Neural progenitor cell (in vitro differentiated cells): ENCODE results near the gene CATSPER3. TPM values are rescaled to one million over a fixed set of nuclear protein-coding genes. Genes with fewer than 3 reads are reported as not detected.

Experiments
- DNase-seq: peaks from one replicate; pipeline ENCODE4 v3.0.0-alpha.2; 2016; ENCODE audit warnings: low spot score
- H2AFZ ChIP-seq: fragments of 200-600 bp; sonication (generic); replicated peaks from 2 replicates; pipeline ENCODE4 v1.6.1; 2016; ENCODE audit warnings: antibody characterized with exemption
- H3F3A ChIP-seq: fragments of 200-600 bp; sonication (generic); 2 replicates; pipeline ENCODE4 v1.6.1; 2016; ENCODE audit warnings: antibody characterized with exemption, low read depth
- H3K27ac ChIP-seq: fragments of 200-600 bp; sonication (generic); 2 replicates; pipeline ENCODE4 v1.5.1; 2016; ENCODE audit warnings: mild to moderate bottlenecking
- H3K27me3 ChIP-seq: fragments of 200-600 bp; sonication (generic); 2 replicates; pipeline ENCODE4 v1.6.1; 2016; ENCODE audit warnings: mild to moderate bottlenecking, moderate library complexity
- H3K36me3 ChIP-seq: fragments of 200-600 bp; sonication (generic); 2 replicates; pipeline ENCODE4 v1.5.1; 2016
- H3K4me1 ChIP-seq: fragments of 200-600 bp; sonication (generic); 2 replicates; pipeline ENCODE4 v1.6.1; 2016; ENCODE audit warnings: mixed run types
- H3K4me2 ChIP-seq: fragments of 200-600 bp; sonication (generic); 2 replicates; pipeline ENCODE4 v1.6.1; 2016
- H3K4me3 ChIP-seq: fragments of 200-600 bp; sonication (generic); 2 replicates; pipeline ENCODE4 v1.5.1; 2016
- H3K79me2 ChIP-seq: fragments of 200-600 bp; sonication (generic); 2 replicates; pipeline ENCODE4 v1.6.1; 2016; ENCODE audit warnings: low read depth
- H3K9ac ChIP-seq: fragments of 200-600 bp; sonication (generic); 2 replicates; pipeline ENCODE4 v1.6.1; 2016
- H3K9me3 ChIP-seq: fragments of 200-600 bp; sonication (generic); 2 replicates; pipeline ENCODE4 v1.5.1; 2016; ENCODE audit warnings: low read depth
- H4K20me1 ChIP-seq: fragments of 200-600 bp; sonication (generic); 2 replicates; pipeline ENCODE4 v1.6.1; 2016; ENCODE audit warnings: low read depth
- H3K27ac Mint-ChIP-seq: 3 replicates; pipeline ENCODE4 v1.8.0; 2021; ENCODE audit warnings: mixed read lengths
- H3K27me3 Mint-ChIP-seq: 2 replicates; pipeline ENCODE4 v1.8.0; 2022; ENCODE audit warnings: low read depth, mild to moderate bottlenecking, inconsistent platforms, moderate library complexity, mixed read lengths; ENCODE audit not compliant: insufficient read depth
- H3K36me3 Mint-ChIP-seq: 3 replicates; pipeline ENCODE4 v1.8.0; 2021; ENCODE audit warnings: mixed read lengths
- H3K4me1 Mint-ChIP-seq: 3 replicates; pipeline ENCODE4 v1.8.0; 2021; ENCODE audit warnings: mixed read lengths
- H3K4me3 Mint-ChIP-seq: 3 replicates; pipeline ENCODE4 v1.8.0; 2021; ENCODE audit warnings: mild to moderate bottlenecking, moderate library complexity, mixed read lengths
- H3K9me3 Mint-ChIP-seq: 3 replicates; pipeline ENCODE4 v1.8.0; 2020; ENCODE audit warnings: mixed read lengths
- CTCF ChIP-seq: fragments of 200-600 bp; sonication (generic); IDR thresholded peaks from 2 replicates; pipeline ENCODE4 v1.5.1; 2017; ENCODE audit warnings: antibody characterized with exemption, mild to moderate bottlenecking
- EZH2 ChIP-seq: fragments of 200-600 bp; sonication (generic); IDR thresholded peaks from 2 replicates; pipeline ENCODE4 v1.6.1; 2017; ENCODE audit warnings: antibody characterized with exemption, mild to moderate bottlenecking, moderate library complexity
- EZH2phosphoT487 ChIP-seq: fragments of 200-600 bp; sonication (generic); IDR thresholded peaks from 2 replicates; pipeline ENCODE4 v1.6.1; 2017; ENCODE audit warnings: antibody characterized with exemption
- total RNA-seq: library from RNA; depleted of rRNA; stranded (reverse); fragments of >200 nt; gene quantifications from 2 replicates; pipeline ENCODE4 v1.2.3, GENCODE V29; 2015; ENCODE audit warnings: low replicate concordance

CATSPER3 gene
- total RNA-seq, 1 donor from 2014 or later: not detected

GRCh38 chr5:134975843-134976242 lies 8.1 kb downstream of the CATSPER3 start:
- H3K36me3 Mint-ChIP-seq: peaks cover 12% of the 10 kb centered on the region
- Histone ChIP-seq H3K9me3 (no peaks in the 10 kb centered on the region), H3K79me2 (no peaks in the 10 kb centered on the region), H3F3A (no peaks in the 10 kb centered on the region), H3K4me3 (no peak overlapping the region), H3K4me2 (no peak overlapping the region), H3K36me3 (no peaks in the 10 kb centered on the region), H3K27me3 (no peaks in the 10 kb centered on the region), H3K27ac (no peak overlapping the region), H4K20me1 (no peaks in the 10 kb centered on the region), H2AFZ (no peak overlapping the region), H3K4me1 (no peaks in the 10 kb centered on the region), H3K9ac (no peak overlapping the region)
- no peak for DNase-seq
- TF ChIP-seq EZH2: no peak
- TF ChIP-seq CTCF: no peak
- TF ChIP-seq EZH2phosphoT487: no peak
- no peak overlapping the region for H3K4me3 Mint-ChIP-seq
- no peaks in the 10 kb centered on the region for H3K4me1 Mint-ChIP-seq
- H3K9me3 Mint-ChIP-seq: peaks cover 25% of the 10 kb centered on the region
- no peaks in the 10 kb centered on the region for H3K27me3 Mint-ChIP-seq
- H3K27ac Mint-ChIP-seq: no peak overlapping the region

GRCh38 chr5:134976841-134977240 lies 9.1 kb downstream of the CATSPER3 start:
- Histone ChIP-seq H2AFZ (no peak overlapping the region), H4K20me1 (no peaks in the 10 kb centered on the region), H3F3A (no peaks in the 10 kb centered on the region), H3K4me3 (no peak overlapping the region), H3K79me2 (no peaks in the 10 kb centered on the region), H3K27me3 (no peaks in the 10 kb centered on the region), H3K9me3 (peaks cover 3% of the 10 kb centered on the region), H3K36me3 (no peaks in the 10 kb centered on the region), H3K27ac (no peak overlapping the region), H3K4me1 (no peaks in the 10 kb centered on the region), H3K9ac (no peak overlapping the region), H3K4me2 (no peak overlapping the region)
- Mint-ChIP-seq H3K4me3 (no peak overlapping the region), H3K4me1 (no peaks in the 10 kb centered on the region), H3K27ac (no peak overlapping the region), H3K9me3 (peaks cover 33% of the 10 kb centered on the region), H3K27me3 (no peaks in the 10 kb centered on the region), H3K36me3 (peaks cover 12% of the 10 kb centered on the region)
- TF ChIP-seq EZH2phosphoT487: no peak
- no peak for TF ChIP-seq EZH2
- TF ChIP-seq CTCF: no peak
- DNase-seq: no peak

GRCh38 chr5:134979416-134979815 lies 11.7 kb downstream of the CATSPER3 start:
- H3K36me3 ChIP-seq: no peaks in the 10 kb centered on the region
- H3K27ac ChIP-seq: no peak overlapping the region
- Mint-ChIP-seq H3K36me3 (peaks cover 12% of the 10 kb centered on the region), H3K27me3 (no peaks in the 10 kb centered on the region), H3K9me3 (peaks cover 54% of the 10 kb centered on the region), H3K4me1 (no peaks in the 10 kb centered on the region), H3K27ac (no peak overlapping the region), H3K4me3 (no peak overlapping the region)
- no peaks in the 10 kb centered on the region for H3K4me1 ChIP-seq
- TF ChIP-seq CTCF: no peak
- no peak for TF ChIP-seq EZH2
- TF ChIP-seq EZH2phosphoT487: no peak
- H2AFZ ChIP-seq: no peak overlapping the region
- no peaks in the 10 kb centered on the region for H4K20me1 ChIP-seq
- peaks cover 13% of the 10 kb centered on the region for H3K9me3 ChIP-seq
- no peak for DNase-seq
- H3K4me3 ChIP-seq: no peak overlapping the region
- no peak overlapping the region for H3K4me2 ChIP-seq
- no peak overlapping the region for H3K9ac ChIP-seq
- no peaks in the 10 kb centered on the region for H3K27me3 ChIP-seq
- H3K79me2 ChIP-seq: no peaks in the 10 kb centered on the region
- no peaks in the 10 kb centered on the region for H3F3A ChIP-seq

GRCh38 chr5:134982230-134982629 lies 14.5 kb downstream of the CATSPER3 start:
- Histone ChIP-seq H3F3A (no peaks in the 10 kb centered on the region), H3K4me1 (no peaks in the 10 kb centered on the region), H4K20me1 (no peaks in the 10 kb centered on the region), H3K9me3 (peaks cover 13% of the 10 kb centered on the region), H3K27me3 (no peaks in the 10 kb centered on the region), H3K9ac (no peak overlapping the region), H3K4me2 (no peak overlapping the region), H3K27ac (no peak overlapping the region), H3K4me3 (no peak overlapping the region), H3K79me2 (no peaks in the 10 kb centered on the region), H3K36me3 (no peaks in the 10 kb centered on the region), H2AFZ (no peak overlapping the region)
- Mint-ChIP-seq H3K27ac (no peak overlapping the region), H3K36me3 (peaks cover 1% of the 10 kb centered on the region), H3K4me3 (no peak overlapping the region), H3K9me3 (peaks cover 48% of the 10 kb centered on the region), H3K27me3 (no peaks in the 10 kb centered on the region), H3K4me1 (no peaks in the 10 kb centered on the region)
- DNase-seq: no peak
- no peak for TF ChIP-seq EZH2phosphoT487
